GM12878 (cell line): ENCODE measurements around the gene FGF12. TPM values are rescaled to one million over a fixed set of nuclear protein-coding genes. Genes with fewer than 3 reads are reported as not detected.

Experiments
- ATAC-seq: fragments of 200-7000 bp; cut with Tn5 transposase; 3 replicates; pipeline ENCODE4 v1.9.1; 2020; ENCODE audit warnings: mild to moderate bottlenecking, moderate library complexity
- BruUV-seq: library from RNA; stranded (reverse); fragments of 400-500 nt; replicated peaks from 2 replicates; lab custom pipeline; 2021; lab: Mats Ljungman, UMichigan
- CTCF ChIA-PET: fragments of 300-600 bp; sonication (Branson Sonifier 250); formaldehyde crosslinking; extraction: SDS; loops from one replicate; lab custom pipeline; 2021; ENCODE audit warnings: inconsistent platforms; lab: Yijun Ruan, JAX
- POLR2A ChIA-PET: fragments of 350-600 bp; formaldehyde crosslinking; extraction: SDS; loops from one replicate; lab custom pipeline; 2021; ENCODE audit warnings: inconsistent platforms; lab: Charles Lee
- RAD21 ChIA-PET: fragments of 300-600 bp; sonication (Branson Sonifier 250); formaldehyde crosslinking; loops from one replicate; lab custom pipeline; 2023; ENCODE audit warnings: antibody characterized with exemption; ENCODE audit not compliant: unreplicated experiment; lab: Charles Lee
- SMC1A ChIA-PET: fragments of 300-600 bp; sonication (Branson Sonifier 250); formaldehyde crosslinking; loops from one replicate; lab custom pipeline; 2023; ENCODE audit not compliant: unreplicated experiment, uncharacterized antibody; lab: Charles Lee
- DNase-seq: peaks from one replicate; pipeline ENCODE4 v3.0.0-alpha.2; 2011; ENCODE audit warnings: low read depth, low spot score
- FAIRE-seq: peaks from 3 replicates; lab custom pipeline; 2011; peaks lifted over from hg19 to GRCh38; lab: Jason Lieb, UNC
- H2AFZ ChIP-seq: 2 replicates; pipeline ENCODE4 v1.6.0; 2011; ENCODE audit warnings: low read depth, low read length, control low read depth; ENCODE audit not compliant: control insufficient read depth
- H3K27ac ChIP-seq: 2 replicates; pipeline ENCODE4 v1.5.1; 2011; ENCODE audit warnings: control low read depth; ENCODE audit not compliant: control insufficient read depth, insufficient read depth
- H3K27me3 ChIP-seq, 2 experiments: replicated peaks in 1 of 2; 2 replicates each; pipeline versions ENCODE4 v1.6.0 to v1.6.1; 2011; ENCODE audit warnings: low read length in 1 of 2; ENCODE audit not compliant: control insufficient read depth in 2 of 2, insufficient read depth in 2 of 2
- H3K36me3 ChIP-seq, 2 experiments: 2 replicates each; pipeline ENCODE4 v1.5.1; 2011; ENCODE audit warnings: low read length in 1 of 2; ENCODE audit not compliant: control insufficient read depth in 2 of 2, insufficient read depth in 2 of 2
- H3K4me1 ChIP-seq: 2 replicates; pipeline ENCODE4 v1.6.1; 2011; ENCODE audit warnings: mild to moderate bottlenecking, low read length, moderate library complexity, mixed read lengths; ENCODE audit not compliant: control insufficient read depth, insufficient read depth
- H3K4me2 ChIP-seq: 2 replicates; pipeline ENCODE4 v1.6.0; 2011; ENCODE audit warnings: control low read depth; ENCODE audit not compliant: control insufficient read depth, insufficient read depth
- H3K4me3 ChIP-seq: fragments of 200-600 bp; sonication (generic); 2 replicates; pipeline ENCODE4 v1.5.1; 2016
- H3K79me2 ChIP-seq: 2 replicates; pipeline ENCODE4 v1.6.0; 2011; ENCODE audit warnings: low read length; ENCODE audit not compliant: control insufficient read depth, insufficient read depth
- H3K9ac ChIP-seq: 2 replicates; pipeline ENCODE4 v1.8.0; 2011; ENCODE audit warnings: low read length, control low read depth, mixed read lengths; ENCODE audit not compliant: control insufficient read depth, insufficient read depth
- H3K9me3 ChIP-seq: replicated peaks from 3 replicates; pipeline ENCODE4 v1.5.1; 2011; ENCODE audit warnings: mild to moderate bottlenecking, low read length; ENCODE audit not compliant: control insufficient read depth, insufficient read depth
- H4K20me1 ChIP-seq: 2 replicates; pipeline ENCODE4 v1.6.0; 2011; ENCODE audit not compliant: control insufficient read depth, insufficient read depth
- JUND ChIP-seq: IDR thresholded peaks from 2 replicates; pipeline ENCODE4 v1.6.1; 2012; ENCODE audit warnings: low read depth, mild to moderate bottlenecking, low read length, improper control_type of control experiment, moderate library complexity
- MTA2 ChIP-seq: fragments of 450-650 bp; IDR thresholded peaks from 2 replicates; pipeline ENCODE4 v1.6.1; 2016; ENCODE audit warnings: low read depth, mild to moderate bottlenecking, moderate library complexity
- NFIC ChIP-seq: IDR thresholded peaks from 2 replicates; pipeline ENCODE4 v1.6.1; 2012; ENCODE audit warnings: low read depth, mild to moderate bottlenecking, inconsistent platforms, low read length, moderate library complexity
- NR2F1 ChIP-seq: fragments of 450-650 bp; conservative IDR thresholded peaks from 2 replicates; pipeline ENCODE4 v1.6.1; 2017; ENCODE audit warnings: mild to moderate bottlenecking
- PML ChIP-seq: IDR thresholded peaks from 2 replicates; pipeline ENCODE4 v1.6.1; 2012; ENCODE audit warnings: low read length, inconsistent platforms
- RB1 ChIP-seq: fragments of 450-650 bp; formaldehyde crosslinking; IDR thresholded peaks from 2 replicates; pipeline ENCODE4 v1.6.1; 2017; ENCODE audit warnings: mild to moderate bottlenecking, borderline replicate concordance
- SREBF2 ChIP-seq: IDR thresholded peaks from 2 replicates; pipeline ENCODE4 v1.6.1; 2012; ENCODE audit warnings: mild to moderate bottlenecking, low read length
- YBX1 ChIP-seq: fragments of 450-650 bp; IDR thresholded peaks from 2 replicates; pipeline ENCODE4 v1.6.1; 2016; ENCODE audit warnings: antibody characterized with exemption
- ZSCAN29 ChIP-seq: fragments of 450-650 bp; IDR thresholded peaks from 2 replicates; pipeline ENCODE4 v1.6.1; 2017; ENCODE audit warnings: mild to moderate bottlenecking, moderate library complexity
- WGBS: methylation state at CpG from one replicate; pipeline ENCODE4 v1.1.6; 2016; ENCODE audit warnings: low lambda C conversion rate; ENCODE audit not compliant: insufficient replicate concordance, insufficient coverage; ENCODE audit errors: missing lambda C conversion rate; 5-methylcytosine and 5-hydroxymethylcytosine counted together
- in situ Hi-C: fragments of 300-500 bp; cut with MboI; formaldehyde crosslinking; loops from 9 replicates; pipeline ENCODE4 v1.14.3; 2018; ENCODE audit warnings: mixed read lengths
- intact Hi-C: fragments of 100-400 bp; cut with micrococcal nuclease; formaldehyde crosslinking; loops from one replicate; pipeline ENCODE4 v1.14.2; 2022; ENCODE audit not compliant: unreplicated experiment
- polyA plus RNA-seq, 11 experiments: library from polyadenylated mRNA; depleted of rRNA in 4 of 11; unstranded in 6 of 11; stranded (reverse) in 5 of 11; fragments of >200 nt; fragmentation: Nextera tagmentation in 4 of 11; fragmentation: Illumina TruSeq in 1 of 11; extraction: Ambion mirVana in 4 of 11; extraction: Trizol in 1 of 11; gene quantifications; 1 replicate in 1 of 11; 2 replicates in 10 of 11; pipeline versions ENCODE4 v1.2.1 to v1.2.3, GENCODE V29; 2011 to 2016; ENCODE audit warnings: inconsistent platforms in 2 of 11, missing spikeins in 2 of 11, low read depth in 1 of 11
- total RNA-seq, 4 experiments: library from RNA; depleted of rRNA in 3 of 4; stranded (reverse); fragments of >200 nt in 3 of 4; fragmentation: Illumina TruSeq in 1 of 4; extraction: Trizol in 1 of 4; gene quantifications; 2 replicates each; pipeline versions ENCODE4 v1.2.1 to v1.2.3, GENCODE V29; 2013 to 2021
- TF ChIP-seq, protein P1 (sequence below): fragments of 450-650 bp; IDR thresholded peaks from 2 replicates; pipeline ENCODE4 v1.6.1; 2017; ENCODE audit warnings: mild to moderate bottlenecking

FGF12 gene
- total and polyA plus RNA-seq, 10 of the 15 experiments (the other 5 are each of a cell fraction or from before 2014, with no cell fraction given), result 0.03 to 0.43 (median 0.13) TPM; not detected in 7

DNA sequence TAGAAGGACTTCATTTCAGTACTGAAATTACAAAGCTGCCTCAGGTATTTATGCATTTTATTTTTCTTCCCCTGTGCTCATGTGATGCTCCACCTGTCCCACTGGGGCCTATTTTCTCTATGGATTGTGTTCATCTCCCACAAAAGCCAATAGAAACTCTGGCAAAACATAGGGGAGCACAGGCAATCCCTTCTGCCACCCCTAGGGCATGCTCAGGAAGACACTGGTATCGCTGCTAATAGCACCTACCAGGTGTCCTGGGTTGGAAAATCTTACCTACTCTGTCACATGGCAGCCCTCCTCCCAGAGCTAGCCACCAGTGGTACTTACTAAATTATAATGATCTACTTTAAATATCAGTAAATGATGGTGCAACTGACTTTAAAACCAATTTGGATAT, 427.4 kb downstream of the FGF12 start:
- ChIA-PET POLR2A (no interaction called here), CTCF (no interaction called here), RAD21 (no interaction called here), SMC1A (no interaction called here)
- H3K27me3 ChIP-seq, result no peaks in the 10 kb centered on the region
- ATAC-seq (no peak), DNase-seq (no peak), FAIRE-seq (no peak)
- H3K4me3 ChIP-seq, result no peak overlapping the region
- 42% methylated on average over 1 of the region's 1 CpG for WGBS
- H3K9ac ChIP-seq, result no peak overlapping the region
- H3K4me2 ChIP-seq, result no peak overlapping the region
- intact Hi-C loops, result no loop called here
- H2AFZ ChIP-seq, result no peak overlapping the region
- TF ChIP-seq SREBF2 (no peak), MTA2 (no peak), YBX1 (no peak), RB1 (no peak), NR2F1 (no peak), JUND (no peak), NFIC (no peak), PML (no peak), ZSCAN29 (no peak)
- TF ChIP-seq, protein P1, sequence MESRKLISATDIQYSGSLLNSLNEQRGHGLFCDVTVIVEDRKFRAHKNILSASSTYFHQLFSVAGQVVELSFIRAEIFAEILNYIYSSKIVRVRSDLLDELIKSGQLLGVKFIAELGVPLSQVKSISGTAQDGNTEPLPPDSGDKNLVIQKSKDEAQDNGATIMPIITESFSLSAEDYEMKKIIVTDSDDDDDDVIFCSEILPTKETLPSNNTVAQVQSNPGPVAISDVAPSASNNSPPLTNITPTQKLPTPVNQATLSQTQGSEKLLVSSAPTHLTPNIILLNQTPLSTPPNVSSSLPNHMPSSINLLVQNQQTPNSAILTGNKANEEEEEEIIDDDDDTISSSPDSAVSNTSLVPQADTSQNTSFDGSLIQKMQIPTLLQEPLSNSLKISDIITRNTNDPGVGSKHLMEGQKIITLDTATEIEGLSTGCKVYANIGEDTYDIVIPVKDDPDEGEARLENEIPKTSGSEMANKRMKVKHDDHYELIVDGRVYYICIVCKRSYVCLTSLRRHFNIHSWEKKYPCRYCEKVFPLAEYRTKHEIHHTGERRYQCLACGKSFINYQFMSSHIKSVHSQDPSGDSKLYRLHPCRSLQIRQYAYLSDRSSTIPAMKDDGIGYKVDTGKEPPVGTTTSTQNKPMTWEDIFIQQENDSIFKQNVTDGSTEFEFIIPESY, result no peak
- no peaks in the 10 kb centered on the region for H3K36me3 ChIP-seq
- BruUV-seq, result no TSS peak
- no peaks in the 10 kb centered on the region for H3K79me2 ChIP-seq
- H4K20me1 ChIP-seq, result no peaks in the 10 kb centered on the region
- H3K4me1 ChIP-seq, result no peaks in the 10 kb centered on the region
- H3K27ac ChIP-seq, result no peak overlapping the region
- in situ Hi-C loops, result no loop called here
- H3K9me3 ChIP-seq, result no peaks in the 10 kb centered on the region
